GM10847 (cell line): Measurements from ENCODE around the gene UBA7.

ENCODE experiments used
- POLR2A ChIP-seq: IDR thresholded peaks from 2 replicates; pipeline ENCODE4 v1.6.1; 2011; ENCODE audit not compliant: insufficient read length; ENCODE audit errors: extremely low read depth

Gene UBA7

GRCh38 chr3:49793486-49794085 is 20.2 kb downstream of the UBA7 start:
- TF ChIP-seq POLR2A = no peak

- TF ChIP-seq POLR2A = no peak
Observed at GRCh38 chr3:49792371-49793150, 21.2 kb downstream of the UBA7 start.

- no peak for TF ChIP-seq POLR2A
Observed at GRCh38 chr3:49791571-49791970, 22.2 kb downstream of the UBA7 start.

DNA sequence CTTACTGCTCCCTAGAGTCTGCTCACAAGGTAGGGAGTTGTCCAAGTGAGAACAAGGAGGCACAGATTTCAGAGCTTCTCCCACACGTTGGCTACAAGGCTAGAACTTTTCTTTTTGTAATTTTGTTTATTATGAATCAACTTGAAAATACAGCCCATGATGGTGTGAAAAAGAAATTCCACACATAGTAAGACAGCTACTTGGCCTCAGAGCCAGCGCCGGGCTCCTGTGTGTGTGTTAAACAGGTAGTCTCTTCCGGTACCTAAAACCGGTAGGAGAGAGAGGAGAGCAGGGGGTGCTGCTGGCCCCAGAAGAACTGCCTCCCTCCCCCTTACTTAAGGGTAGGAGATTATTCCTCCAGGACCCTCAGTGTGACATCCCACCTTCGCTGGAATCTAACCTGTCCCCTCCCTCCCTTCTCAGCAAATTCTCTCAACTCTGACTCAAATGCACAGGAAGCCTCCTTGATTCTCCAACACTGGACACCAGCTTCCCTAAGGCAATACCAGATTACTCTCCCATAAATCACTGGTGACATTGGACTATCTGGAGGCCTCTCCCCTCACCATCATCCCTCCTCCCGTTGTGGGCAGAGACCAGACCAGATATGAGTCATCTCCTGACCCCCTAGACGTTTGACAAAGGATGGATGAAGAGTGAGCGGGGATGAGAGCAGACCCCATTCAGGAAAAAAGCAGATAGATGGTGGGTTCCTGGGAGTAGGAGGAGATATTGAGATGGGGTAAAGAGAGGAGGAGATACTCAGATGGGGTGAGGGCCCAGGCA is 22.9 kb downstream of the UBA7 start:
- no peak for TF ChIP-seq POLR2A

- no peak for TF ChIP-seq POLR2A
Observed at GRCh38 chr3:49788056-49788455, 25.7 kb downstream of the UBA7 start.

- TF ChIP-seq POLR2A = no peak
Observed at GRCh38 chr3:49787536-49787935, 26.2 kb downstream of the UBA7 start.

- no peak for TF ChIP-seq POLR2A
Observed at GRCh38 chr3:49787182-49787464, 26.6 kb downstream of the UBA7 start.

DNA sequence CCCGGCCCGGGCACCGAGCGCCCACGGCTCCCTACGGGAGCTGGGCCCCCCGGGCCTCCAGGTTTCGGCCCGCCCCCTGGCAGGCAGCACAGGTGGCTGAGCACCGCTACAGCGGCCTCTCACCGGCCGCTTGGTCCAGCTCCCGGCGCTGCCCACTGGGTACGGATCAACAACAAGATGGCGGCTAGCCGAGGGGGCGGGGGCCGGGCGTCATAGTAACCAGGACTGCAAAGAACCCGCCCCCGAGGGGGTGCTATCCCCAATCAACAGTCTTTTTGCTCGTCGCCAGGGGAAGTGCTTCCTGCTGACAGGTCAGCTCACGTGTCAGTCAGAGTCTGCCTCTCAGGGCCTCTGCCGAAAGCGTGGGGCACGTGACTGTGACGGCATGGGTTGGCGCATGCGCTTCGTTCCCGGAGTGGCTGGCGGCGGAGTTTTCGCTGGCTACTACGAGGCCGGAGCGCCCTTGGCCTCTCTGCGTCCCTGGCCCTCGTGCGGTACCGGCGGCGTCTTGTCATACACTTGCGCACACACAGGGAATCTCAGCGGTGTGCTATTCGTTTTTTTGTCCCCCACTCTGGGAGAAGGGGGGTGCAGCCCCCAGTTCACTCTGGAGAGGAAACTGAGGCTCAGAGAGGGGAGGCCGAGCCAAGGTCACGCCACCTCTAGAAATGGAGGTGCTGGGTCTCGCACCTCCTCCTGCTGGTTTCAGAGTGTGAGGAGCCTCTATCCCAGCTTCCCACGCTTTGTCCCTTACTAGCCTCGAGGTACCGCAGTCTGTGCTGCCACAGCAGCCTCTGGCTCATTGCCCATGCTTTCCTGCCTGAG is 27.2 kb downstream of the UBA7 start, which contains the start of gene IP6K1:
Gene IP6K1, minus strand, starts transcription at position 186 of the 825 bp plus-strand sequence. CDS start 38,502 bp downstream, outside the sequence.
- peak; percentile 88 for TF ChIP-seq POLR2A

GRCh38 chr3:49785565-49786356 is 28.0 kb downstream of the UBA7 start:
- TF ChIP-seq POLR2A = no peak

DNA sequence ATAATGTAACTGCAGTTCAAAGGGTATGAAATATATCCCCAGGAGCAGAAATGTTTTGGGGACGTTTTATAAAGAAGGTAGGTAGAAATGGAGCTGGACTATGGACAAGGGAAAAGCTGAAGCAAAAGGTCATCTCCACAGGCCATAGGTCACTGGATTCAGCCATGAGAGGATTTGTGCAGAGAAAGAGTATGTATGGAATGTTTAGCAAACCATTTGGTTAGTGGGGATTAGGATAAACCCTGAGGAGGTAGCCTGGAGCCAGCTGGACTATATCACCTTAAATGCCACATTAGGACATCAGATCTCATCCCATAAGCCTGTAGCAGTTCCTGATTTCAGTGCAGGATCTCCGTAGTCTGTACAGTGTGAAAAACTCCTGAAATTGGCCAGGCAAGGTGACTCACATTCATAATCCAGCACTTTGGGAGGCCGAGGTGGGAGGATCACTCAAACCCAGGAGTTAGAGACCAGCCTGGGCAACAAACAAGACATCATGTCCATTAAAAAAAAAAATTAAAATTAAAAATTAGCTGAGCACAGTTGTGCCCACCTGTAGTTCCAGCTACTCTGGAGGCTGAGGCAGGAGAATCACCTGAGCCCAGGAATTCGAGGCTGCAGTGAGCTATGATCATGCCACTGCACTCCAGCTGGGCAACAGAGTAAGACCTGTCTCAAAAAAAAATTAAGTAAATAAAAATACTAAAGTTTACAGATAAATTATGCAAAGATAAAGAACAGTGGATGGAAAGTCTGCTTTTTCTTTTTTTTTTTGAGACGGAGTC is 32.1 kb downstream of the UBA7 start:
- no peak for TF ChIP-seq POLR2A

GRCh38 chr3:49780080-49780974 is 33.4 kb downstream of the UBA7 start:
- TF ChIP-seq POLR2A = no peak

DNA sequence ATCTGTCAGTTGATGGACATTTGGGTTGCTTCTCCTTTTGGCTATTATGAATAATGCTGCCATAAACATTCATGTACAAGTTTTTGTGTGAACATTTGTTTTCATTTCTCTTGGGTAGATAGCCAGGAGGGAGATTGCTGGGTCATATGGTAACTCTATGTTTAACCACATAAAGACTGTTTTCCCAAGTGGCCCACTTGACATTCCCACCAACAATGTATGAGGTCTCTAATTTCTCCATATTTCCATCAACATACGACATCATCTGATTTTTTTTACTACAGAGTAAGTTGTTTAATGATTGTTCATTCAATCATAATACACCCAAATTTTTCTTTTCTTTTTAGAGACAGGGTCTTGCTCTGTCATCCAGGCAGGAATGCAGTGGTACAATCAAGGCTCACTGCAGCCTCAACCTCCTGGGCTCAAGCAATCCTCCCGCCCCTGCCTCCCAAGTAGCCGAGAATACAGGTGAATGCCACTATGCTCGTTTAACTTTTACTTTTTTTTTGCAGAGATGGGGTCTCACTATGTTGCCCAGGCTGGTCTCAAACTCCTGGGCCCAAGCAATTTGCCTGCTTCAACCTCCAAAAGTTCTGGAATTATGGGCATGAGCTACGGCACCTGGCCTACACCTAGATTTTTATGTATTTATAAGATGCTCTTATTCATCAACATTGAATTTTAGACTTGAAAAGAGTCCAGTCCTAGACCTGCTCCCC is 34.2 kb downstream of the UBA7 start:
- no peak for TF ChIP-seq POLR2A
